Measurements from ENCODE around the gene FOXP1. TPM values are rescaled to one million over a fixed set of nuclear protein-coding genes. Genes with fewer than 3 reads are reported as not detected.

The FOXP1 gene
- total and polyA plus RNA-seq, 2 of the 8 experiments (the other 6 are each of a cell fraction or from before 2014, with no cell fraction given): 13.9 to 25.4 TPM

DNA sequence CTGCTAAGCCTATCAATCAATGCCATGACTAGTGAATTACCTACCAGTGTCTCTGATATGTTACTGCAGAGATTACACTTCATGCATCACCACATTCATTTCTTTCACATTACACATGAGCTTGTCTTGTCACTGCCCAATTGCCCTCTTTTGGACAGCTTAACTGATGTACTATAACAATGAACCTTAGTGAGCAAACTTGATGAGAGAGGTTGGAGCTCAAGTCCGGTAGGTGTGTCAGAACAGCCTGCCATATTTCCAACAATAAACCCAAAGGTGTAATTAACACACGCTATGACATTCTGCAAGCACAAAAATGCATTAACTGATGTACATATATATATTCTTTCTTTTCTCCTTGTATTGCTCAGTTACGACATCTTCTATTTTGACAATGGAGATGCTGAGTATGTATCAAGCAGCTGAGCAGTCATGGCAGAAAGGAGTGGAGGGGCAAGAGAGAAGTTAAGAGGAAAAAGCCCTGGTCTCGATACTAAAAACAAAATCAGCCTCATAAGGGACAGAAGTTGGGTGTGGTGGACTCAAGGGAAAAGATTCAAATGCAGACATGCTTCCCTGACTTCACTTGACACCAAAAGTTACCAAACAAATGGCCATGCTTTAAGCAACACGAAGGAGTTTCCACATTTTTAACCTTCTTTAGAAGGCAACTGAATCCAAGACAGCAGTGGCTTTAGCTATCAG is 538.2 kb downstream of the FOXP1 start:
- Histone ChIP-seq H2BK20ac (ENCODE audit: low read length) (no peak overlapping the region), H3K4me2 (ENCODE audit: insufficient read depth in 1 of 2, low read depth in 2 of 2, low read length in 2 of 2) (no peak overlapping the region), H3K79me2 (ENCODE audit: control insufficient read depth in 1 of 2, insufficient read depth in 2 of 2, low read length in 2 of 2) (no peaks in the 10 kb centered on the region), H3K23ac (ENCODE audit: insufficient read length) (no peak overlapping the region), H2BK15ac (ENCODE audit: low read length) (no peak overlapping the region), H3K23me2 (ENCODE audit: low read depth, low read length) (no peaks in the 10 kb centered on the region), H3K14ac (ENCODE audit: insufficient read length) (no peak overlapping the region), H3K79me1 (ENCODE audit: low read depth, low read length) (no peaks in the 10 kb centered on the region), H2BK12ac (ENCODE audit: low read depth, low read length) (no peak overlapping the region), H2BK5ac (ENCODE audit: low read depth, low read length) (no peak overlapping the region), H4K8ac (ENCODE audit: extremely low read depth, insufficient read depth, low read length) (no peak overlapping the region), H4K5ac (ENCODE audit: insufficient read length, low read depth, low read length) (no peak overlapping the region), H3K4ac (replicated peaks; ENCODE audit: insufficient read length, low read depth, low read length) (no peak overlapping the region), H3K18ac (ENCODE audit: extremely low read depth, low read length) (no peak overlapping the region), H3K4me3 (ENCODE audit: extremely low read depth in 1 of 4, insufficient read depth in 2 of 4, low read depth in 3 of 4, low read length in 4 of 4) (no peak overlapping the region), H2BK120ac (replicated peaks; ENCODE audit: low read depth, low read length) (no peak overlapping the region), H4K20me1 (replicated peaks in 1 of 2; ENCODE audit: control insufficient read depth in 1 of 2, insufficient read depth in 2 of 2, low read length in 2 of 2) (peaks cover 0 to 1% of the 10 kb centered on the region in 2 experiments), H3K56ac (replicated peaks; ENCODE audit: insufficient read length, low read depth, low read length) (no peak overlapping the region), H3K9me3 (ENCODE audit: insufficient read depth in 2 of 2, low read depth in 1 of 2, low read length in 1 of 2) (no peaks in the 10 kb centered on the region), H4K91ac (replicated peaks; ENCODE audit: insufficient read length, low read length) (no peak overlapping the region), H3K36me3 (ENCODE audit: control insufficient read depth in 2 of 4, insufficient read depth in 4 of 4, low read length in 3 of 4) (peaks cover 0 to 19% (median 9%) of the 10 kb centered on the region in 4 experiments; a peak in 6 of 8 replicates), H2AK5ac (ENCODE audit: low read depth, low read length) (no peak overlapping the region), H3K27me3 (replicated peaks in 1 of 4; ENCODE audit: control insufficient read depth in 3 of 4, extremely low read depth in 1 of 4, insufficient read depth in 3 of 4, low read length in 3 of 4) (no peaks in the 10 kb centered on the region), H3K9ac (replicated peaks in 1 of 4; ENCODE audit: extremely low read depth in 1 of 4, low read depth in 3 of 4, low read length in 3 of 4) (no peak overlapping the region), H3K4me1 (replicated peaks in 1 of 4; ENCODE audit: control insufficient read depth in 3 of 4, insufficient read depth in 4 of 4, low read length in 3 of 4) (peaks cover 14 to 37% (median 27%) of the 10 kb centered on the region in 4 experiments; a peak in 6 of 7 replicates), H3K27ac (ENCODE audit: low read depth, low read length) (no peak overlapping the region), H2AFZ (ENCODE audit: low read length) (no peak overlapping the region)
- DNase-seq (ENCODE audit: low read depth in 1 of 2, low spot score in 2 of 2) (no peak), FAIRE-seq (no peak)
- ChIA-PET CTCF (ENCODE audit: partially characterized antibody) (interaction anchor here (2.5 kb wide), 1 partner anchor 23 kb away, joined by 11 read pairs; no protein-coding TSS in a partner anchor), POLR2A (ENCODE audit: partially characterized antibody) (no interaction called here)
- WGBS, 2 experiments (ENCODE audit: extremely low coverage in 1 of 2, insufficient coverage in 1 of 2, insufficient read length in 1 of 2, insufficient replicate concordance in 2 of 2, low coverage in 1 of 2, low lambda C conversion rate in 2 of 2, missing lambda C conversion rate in 1 of 2): 88% methylated on average over 5 of the region's 5 CpGs; no CpG with 5 or more reads in 1 of the 2 experiments
- TF ChIP-seq, protein P1, sequence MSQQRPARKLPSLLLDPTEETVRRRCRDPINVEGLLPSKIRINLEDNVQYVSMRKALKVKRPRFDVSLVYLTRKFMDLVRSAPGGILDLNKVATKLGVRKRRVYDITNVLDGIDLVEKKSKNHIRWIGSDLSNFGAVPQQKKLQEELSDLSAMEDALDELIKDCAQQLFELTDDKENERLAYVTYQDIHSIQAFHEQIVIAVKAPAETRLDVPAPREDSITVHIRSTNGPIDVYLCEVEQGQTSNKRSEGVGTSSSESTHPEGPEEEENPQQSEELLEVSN (IDR thresholded peaks at IDR 0.05): no peak
- no peak for TF ChIP-seq PHF8 (conservative IDR thresholded peaks at IDR 0.05; ENCODE audit: low read depth, low read length)
- no peak for TF ChIP-seq KDM4A (IDR thresholded peaks at IDR 0.05; ENCODE audit: low read depth, low read length, severe bottlenecking)
- no peak for TF ChIP-seq NANOG (IDR thresholded peaks at IDR 0.05; ENCODE audit: insufficient read depth, low read depth, low read length, poor library complexity, severe bottlenecking)
- TF ChIP-seq TAF7 (optimal IDR thresholded peaks at IDR 0.05; ENCODE audit: borderline replicate concordance, low read depth, low read length): no peak
- TF ChIP-seq TAF1 (IDR thresholded peaks at IDR 0.05; ENCODE audit: low read depth, low read length): no peak
- no peak for TF ChIP-seq BACH1 (IDR thresholded peaks at IDR 0.05; ENCODE audit: low read length)
- TF ChIP-seq CHD2 (IDR thresholded peaks at IDR 0.05; ENCODE audit: low read length): no peak
- no peak for TF ChIP-seq ZNF274 (IDR thresholded peaks at IDR 0.05; ENCODE audit: borderline replicate concordance, extremely low read depth, low read length)
- no peak for TF ChIP-seq ASH2L (IDR thresholded peaks at IDR 0.05; ENCODE audit: low read length)
- no peak for TF ChIP-seq TEAD4 (IDR thresholded peaks at IDR 0.05; ENCODE audit: low read depth, low read length)
- no peak for TF ChIP-seq SP2 (IDR thresholded peaks at IDR 0.05; ENCODE audit: low read length)

Measured in H1 (cell line).